GM12892 (cell line): ENCODE data around the gene ADCY6.

Source experiments
- POLR2A ChIP-seq: IDR thresholded peaks from 2 replicates; pipeline ENCODE4 v1.6.1; 2011; ENCODE audit warnings: low read depth, low read length, control low read depth
- POLR2AphosphoS5 ChIP-seq: IDR thresholded peaks from 2 replicates; pipeline ENCODE4 v1.6.1; 2011; ENCODE audit warnings: low read depth, low read length, control low read depth

- no peak for TF ChIP-seq POLR2AphosphoS5
- no peak for TF ChIP-seq POLR2A
Measured at GRCh38 chr12:48771588-48772112, 17.2 kb downstream of the ADCY6 start.
